ENCODE results near the gene DENND4C.
"Not testable (repeated sequence)": the region's sequence is repeated elsewhere in the genome, so short reads cannot be mapped to it uniquely, and the experiment has no call there.

Gene DENND4C

GRCh38 chr9:19223724-19224123 lies 6.8 kb upstream of the DENND4C start:
- DNase-seq (ENCODE audit: low read depth in 2 of 2, low spot score in 1 of 2): no peak

GRCh38 chr9:19224563-19224962 lies 5.9 kb upstream of the DENND4C start:
- no peak for DNase-seq (ENCODE audit: low read depth in 2 of 2, low spot score in 1 of 2)

GRCh38 chr9:19229595-19230354 lies 718 bp upstream of the DENND4C start:
- peak; percentile 33 to 40 for DNase-seq (ENCODE audit: low read depth in 2 of 2, low spot score in 1 of 2)

DNA sequence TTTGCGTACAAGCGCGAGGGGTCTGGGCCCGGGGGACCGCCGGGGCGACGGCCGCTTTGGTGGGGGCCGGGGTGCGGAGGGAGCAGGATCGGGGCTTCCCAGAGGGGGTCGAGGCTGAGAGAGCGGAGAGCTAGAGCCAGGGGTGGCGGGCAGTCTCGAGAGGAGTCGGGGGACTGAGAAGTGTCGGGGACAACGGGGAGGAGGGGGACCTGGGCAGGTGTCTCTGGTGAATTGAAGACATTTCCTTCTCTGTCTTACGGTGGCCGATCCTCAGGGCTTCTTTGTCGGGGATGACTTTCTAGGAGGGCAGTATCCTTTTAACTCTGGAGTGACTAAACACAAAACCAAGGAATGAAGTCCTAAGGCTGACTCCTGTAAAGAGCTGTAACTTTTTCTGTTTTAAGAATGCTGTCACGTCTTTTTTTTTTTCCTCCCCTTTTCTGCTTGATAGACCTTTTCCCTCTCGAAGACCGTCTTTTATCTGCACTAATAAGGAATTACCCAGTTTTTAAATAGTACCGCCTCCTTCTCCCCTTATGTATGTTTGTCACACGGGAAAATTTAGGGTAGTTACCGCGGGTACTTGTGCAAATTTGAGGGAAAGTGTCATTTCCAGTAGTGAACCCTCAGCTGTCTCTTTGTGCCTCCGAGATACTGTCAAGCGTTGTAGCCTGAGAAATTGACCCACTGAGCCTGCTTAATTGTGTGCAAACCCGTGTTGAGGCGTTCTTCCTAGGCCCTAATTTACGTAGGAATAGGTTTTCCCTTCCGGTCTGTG lies 822 bp downstream of the DENND4C start:
- peak in 1 of 2 donors; percentile 5 for DNase-seq (ENCODE audit: low read depth in 2 of 2, low spot score in 1 of 2)

DNA sequence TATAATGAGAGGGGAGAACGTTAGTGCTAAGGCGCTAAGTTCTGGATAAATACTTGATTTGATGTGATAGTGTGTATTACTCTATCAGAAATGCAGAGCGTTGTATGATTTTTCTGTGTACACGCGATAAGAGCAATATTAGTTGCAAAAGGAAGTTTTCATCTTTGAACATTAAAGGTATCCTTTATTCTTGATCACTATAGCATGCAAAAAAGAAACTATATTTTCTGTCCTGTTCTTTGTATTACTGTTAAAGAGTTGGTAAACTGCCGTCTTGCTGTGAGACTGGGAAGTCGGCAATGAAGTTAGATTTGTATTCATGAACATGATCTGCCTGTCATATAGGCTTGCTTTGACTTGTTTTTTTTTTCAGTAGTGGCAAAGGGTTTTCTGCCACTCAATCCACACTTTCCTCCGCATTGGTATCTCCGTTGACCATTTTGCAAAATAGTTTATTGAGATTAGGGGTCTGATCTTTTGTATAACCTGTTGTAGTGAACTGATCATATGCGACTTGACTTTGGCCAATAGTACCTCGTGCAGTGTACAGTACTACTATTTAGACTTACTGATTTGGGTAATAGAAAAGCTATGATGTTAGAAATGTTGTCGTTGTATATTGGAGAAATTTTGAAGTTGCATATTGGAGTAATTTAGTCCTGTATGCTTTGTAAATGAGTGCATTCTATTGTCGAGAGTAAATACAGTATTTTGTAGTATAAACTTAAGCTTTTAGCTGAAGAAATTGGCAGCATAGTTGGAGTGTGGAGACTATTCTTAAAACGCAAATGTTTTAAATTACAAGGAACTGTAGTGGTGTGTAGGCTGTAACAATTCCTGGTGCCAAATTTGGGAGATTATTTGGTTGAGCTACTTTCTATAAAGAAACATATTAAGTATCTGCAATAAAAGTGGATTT lies 1.7 kb downstream of the DENND4C start:
- DNase-seq (ENCODE audit: low read depth in 2 of 2, low spot score in 1 of 2): no peak

DNA sequence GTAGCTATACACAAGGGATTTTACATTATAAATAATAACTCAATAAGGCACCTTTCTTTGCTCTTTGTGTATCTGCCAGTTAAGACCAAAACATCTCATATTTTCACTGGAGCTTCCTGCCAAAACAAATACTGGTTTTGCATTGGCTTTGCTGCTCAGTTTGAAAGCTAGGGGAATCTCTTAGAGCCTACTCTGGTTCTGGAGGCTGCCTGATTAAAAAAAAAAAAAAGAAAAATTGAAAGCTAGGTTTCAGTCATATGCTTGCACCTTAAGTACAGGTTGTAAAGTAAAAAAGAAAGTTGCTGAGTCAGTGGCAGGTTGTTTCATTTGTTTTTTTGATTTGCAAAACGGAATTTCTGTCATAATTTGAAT lies 2.3 kb downstream of the DENND4C start:
- DNase-seq (ENCODE audit: low read depth in 2 of 2, low spot score in 1 of 2): no peak

- DNase-seq (ENCODE audit: low read depth in 2 of 2, low spot score in 1 of 2): no peak
These were observed 2.9 kb downstream of the DENND4C start for GRCh38 chr9:19233344-19233743.

DNA sequence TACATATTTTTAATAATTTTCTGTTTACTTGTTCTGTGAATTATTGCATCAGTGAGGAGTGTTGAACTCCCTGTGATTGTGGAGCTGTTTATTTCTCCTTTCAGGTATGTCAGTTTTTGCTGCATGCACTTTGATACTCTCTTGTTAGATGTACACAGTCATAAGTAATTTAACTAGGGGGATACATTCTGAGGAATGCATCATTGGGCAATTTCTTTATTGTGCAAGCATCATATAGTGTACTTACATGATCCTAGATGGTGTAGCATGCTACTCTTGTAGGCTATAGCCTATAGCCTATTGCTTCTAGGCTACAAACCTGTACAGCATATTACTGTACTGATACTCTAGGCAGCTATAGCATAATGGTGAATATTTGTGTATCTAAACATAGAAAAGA lies 9.5 kb downstream of the DENND4C start:
- no peak for DNase-seq (ENCODE audit: low read depth in 2 of 2, low spot score in 1 of 2)

DNA sequence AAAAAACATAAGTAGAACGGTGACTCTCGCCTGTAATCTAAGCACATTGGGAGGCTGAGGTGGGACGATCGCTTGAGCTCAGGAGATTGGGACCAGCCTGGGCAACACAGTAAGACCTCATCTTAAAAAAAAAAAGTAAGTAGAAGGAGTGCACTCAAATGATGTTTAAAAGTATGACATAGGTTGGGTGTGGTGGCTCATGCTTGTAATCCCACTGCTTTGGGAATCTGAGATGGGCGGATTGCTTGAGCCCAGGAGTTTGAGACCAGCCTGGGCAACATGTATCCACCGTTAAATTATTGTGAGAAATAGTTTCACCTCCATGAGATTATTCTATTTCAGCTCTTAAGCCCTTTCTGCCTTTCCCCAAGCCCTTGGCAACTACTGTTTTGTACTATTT lies 11.2 kb downstream of the DENND4C start:
- no peak for DNase-seq (ENCODE audit: low read depth in 2 of 2, low spot score in 1 of 2)

DNA sequence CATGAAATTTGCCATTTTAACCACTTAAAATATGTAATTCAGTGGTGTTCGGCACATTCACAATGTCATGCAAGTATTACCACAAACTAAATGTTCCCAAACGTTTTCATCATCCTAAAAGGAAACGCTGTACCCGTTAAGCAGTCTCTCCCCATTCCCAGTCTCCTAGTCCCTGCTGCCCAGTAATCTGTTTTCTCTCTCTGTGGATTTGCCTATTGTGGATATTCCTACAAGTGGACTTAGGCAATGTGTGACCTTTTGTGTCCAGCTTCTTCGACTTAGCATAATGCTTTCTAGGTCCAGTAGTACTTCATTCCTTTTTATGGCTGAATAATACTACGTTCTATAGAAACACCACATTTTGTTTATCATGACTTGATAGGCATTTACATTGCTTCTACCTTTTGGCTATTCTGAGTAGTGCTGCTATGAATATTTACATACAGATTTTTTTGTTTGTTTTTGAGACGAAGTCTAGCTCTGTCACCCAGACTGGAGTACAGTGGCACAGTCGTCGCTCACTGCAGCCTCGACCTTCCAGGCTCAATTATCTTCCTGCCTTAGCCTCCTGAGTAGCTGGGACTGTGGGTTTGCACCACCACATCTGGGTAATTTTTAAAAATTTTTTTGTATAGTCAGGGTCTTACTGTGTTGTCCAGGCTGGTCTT lies 13.0 kb downstream of the DENND4C start:
- no peak for DNase-seq (ENCODE audit: low read depth in 2 of 2, low spot score in 1 of 2)

GRCh38 chr9:19246891-19247290 lies 16.4 kb downstream of the DENND4C start:
- DNase-seq (ENCODE audit: low read depth in 2 of 2, low spot score in 1 of 2): no peak

DNA sequence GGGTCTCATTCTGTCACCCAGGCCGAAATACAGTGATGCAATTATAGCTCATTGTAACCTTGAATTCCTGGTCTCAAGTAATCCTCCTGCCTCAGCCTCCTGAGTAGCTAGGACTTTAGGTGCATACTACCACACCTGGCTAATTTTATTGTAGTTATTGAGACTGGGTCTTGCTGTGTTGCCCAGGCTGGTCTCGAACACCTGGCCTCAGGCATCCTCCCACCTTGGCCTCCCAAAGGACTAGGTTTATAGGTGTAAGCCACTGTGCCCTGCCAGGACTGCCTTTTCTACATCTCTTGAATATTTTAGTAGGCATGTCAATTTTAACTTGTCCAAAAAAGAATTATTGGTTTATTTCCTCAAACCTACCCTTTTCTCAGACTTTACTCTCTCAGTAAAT lies 16.9 kb downstream of the DENND4C start:
- no peak for DNase-seq (ENCODE audit: low read depth in 2 of 2, low spot score in 1 of 2)

DNA sequence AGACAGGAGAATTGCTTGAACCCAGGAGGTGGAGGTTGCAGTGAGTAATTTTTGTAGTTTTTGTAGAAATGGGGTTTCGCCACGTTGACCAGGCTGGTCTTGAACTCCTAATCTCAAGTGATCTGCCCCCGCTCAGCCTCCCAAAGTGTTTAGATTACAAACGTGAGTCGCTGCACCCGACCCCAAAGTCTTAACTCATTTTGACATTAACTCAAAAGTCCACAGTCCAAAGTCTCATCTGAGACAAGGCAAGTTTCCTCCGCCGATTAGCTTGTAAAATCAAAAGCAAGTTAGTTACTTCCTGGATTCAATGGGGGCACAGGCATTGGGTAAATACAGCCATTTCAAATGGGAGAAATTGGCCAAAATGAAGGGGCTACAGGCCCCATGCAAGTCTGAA lies 19.9 kb downstream of the DENND4C start:
- not testable (repeated sequence) for DNase-seq (ENCODE audit: low read depth in 2 of 2, low spot score in 1 of 2)

- not testable (repeated sequence) for DNase-seq (ENCODE audit: low read depth in 2 of 2, low spot score in 1 of 2)
These were observed 20.7 kb downstream of the DENND4C start for GRCh38 chr9:19251203-19251602.

DNA sequence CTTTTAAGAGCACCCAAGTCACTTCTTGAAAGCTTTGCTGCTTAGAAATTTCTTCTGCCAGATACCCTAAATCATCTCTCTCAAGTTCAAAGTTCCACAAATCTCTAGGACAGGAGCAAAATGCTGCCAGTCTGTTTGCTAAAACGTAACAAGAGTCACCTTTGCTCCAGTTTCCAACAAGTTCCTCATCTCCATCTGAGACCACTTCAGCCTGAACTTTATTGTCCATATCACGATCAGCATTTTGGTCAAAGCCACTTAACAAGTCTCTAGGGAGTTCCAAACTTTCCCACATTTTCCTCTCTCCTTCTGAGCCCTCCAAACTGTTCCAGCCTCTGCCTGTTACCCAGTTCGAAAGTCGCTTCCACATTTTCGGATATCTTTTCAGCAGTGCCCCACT lies 21.1 kb downstream of the DENND4C start:
- DNase-seq (ENCODE audit: low read depth in 2 of 2, low spot score in 1 of 2): not testable (repeated sequence)

DNA sequence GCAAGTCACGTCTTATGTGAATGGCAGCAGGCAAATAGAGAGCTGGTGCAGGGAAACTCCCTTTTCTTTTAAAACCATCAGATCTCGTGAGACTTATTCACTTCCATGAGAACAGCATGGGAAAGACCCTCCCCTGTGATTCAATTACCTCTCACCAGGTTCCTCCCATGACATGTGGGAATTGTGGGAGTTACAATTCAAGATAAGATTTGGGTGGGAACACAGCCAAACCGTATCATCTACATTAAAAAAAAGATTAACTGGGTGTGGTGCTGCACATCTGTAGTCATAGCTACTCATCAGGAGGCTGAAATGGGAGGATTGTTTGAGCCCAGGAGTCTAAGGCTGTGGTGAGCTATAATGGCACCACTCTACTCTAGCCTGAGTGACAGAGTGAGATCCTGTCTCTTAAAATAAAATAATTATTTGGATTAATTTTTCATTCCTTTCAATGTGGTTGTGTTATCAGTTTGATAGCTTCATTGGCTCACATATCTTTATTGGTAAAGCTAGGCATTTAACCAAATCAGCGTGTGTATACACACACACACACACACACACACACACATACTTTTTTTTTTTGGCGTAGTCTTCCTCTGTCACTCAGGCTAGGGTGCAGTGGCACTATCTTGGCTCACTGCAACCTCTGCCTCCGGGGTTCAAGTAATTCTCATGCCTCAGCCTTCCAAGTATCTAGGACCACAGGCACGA lies 21.8 kb downstream of the DENND4C start:
- no peak for DNase-seq (ENCODE audit: low read depth in 2 of 2, low spot score in 1 of 2)

DNA sequence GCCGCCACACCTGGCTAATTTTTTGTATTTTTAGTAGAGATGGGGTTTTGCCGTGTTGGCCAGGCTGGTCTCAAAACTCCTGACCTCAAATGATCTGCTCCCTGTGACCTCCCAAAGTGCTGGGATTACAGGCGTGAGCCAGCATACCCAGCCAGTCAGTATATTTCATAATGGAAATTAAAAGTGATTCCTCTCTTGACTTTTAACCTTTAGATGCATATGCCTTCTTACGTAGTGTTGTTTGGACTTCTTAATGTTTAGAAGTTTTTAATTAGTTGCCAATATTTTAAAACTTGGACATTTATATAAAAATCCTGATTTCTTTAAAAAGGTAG lies 22.4 kb downstream of the DENND4C start:
- no peak for DNase-seq (ENCODE audit: low read depth in 2 of 2, low spot score in 1 of 2)

DNA sequence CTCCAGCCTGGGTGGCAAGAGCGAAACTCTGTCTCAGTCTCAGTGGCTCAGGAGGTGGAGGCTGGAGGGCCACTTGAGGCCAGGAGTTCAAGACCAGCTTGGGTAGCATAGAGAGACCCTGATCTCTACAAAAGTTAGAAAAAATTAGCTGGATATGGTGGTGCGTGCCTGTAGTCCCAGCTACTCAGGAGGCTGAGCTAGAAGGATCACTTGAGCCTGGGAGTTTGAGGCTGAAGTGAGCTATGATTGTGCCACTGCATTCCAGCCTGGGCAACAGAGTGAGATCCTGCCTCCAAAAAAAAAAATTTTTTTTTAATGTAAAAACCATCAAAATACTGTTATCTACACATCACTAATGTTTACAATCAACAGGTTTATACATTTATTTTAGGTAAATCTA lies 24.6 kb downstream of the DENND4C start:
- DNase-seq (ENCODE audit: low read depth in 2 of 2, low spot score in 1 of 2): no peak

DNA sequence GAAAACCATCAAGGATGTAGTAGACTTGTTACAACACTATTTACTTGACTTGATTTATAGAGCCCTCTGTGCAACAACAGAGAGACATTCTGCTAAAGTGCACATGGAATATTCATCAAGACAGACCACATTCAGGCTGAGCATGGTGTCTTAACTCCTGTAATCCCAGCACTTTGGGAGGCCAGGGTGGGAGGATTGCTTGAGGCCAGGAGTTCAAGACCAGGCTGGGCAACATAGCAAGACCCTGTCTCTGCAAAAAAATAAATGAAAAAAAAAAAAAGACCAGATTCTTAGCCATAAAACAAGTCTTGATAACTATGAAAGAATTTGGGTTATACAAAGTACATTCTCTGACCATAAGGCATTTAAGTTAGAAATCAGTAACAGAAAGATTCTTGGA lies 25.3 kb downstream of the DENND4C start:
- no peak for DNase-seq (ENCODE audit: low read depth in 2 of 2, low spot score in 1 of 2)

DNA sequence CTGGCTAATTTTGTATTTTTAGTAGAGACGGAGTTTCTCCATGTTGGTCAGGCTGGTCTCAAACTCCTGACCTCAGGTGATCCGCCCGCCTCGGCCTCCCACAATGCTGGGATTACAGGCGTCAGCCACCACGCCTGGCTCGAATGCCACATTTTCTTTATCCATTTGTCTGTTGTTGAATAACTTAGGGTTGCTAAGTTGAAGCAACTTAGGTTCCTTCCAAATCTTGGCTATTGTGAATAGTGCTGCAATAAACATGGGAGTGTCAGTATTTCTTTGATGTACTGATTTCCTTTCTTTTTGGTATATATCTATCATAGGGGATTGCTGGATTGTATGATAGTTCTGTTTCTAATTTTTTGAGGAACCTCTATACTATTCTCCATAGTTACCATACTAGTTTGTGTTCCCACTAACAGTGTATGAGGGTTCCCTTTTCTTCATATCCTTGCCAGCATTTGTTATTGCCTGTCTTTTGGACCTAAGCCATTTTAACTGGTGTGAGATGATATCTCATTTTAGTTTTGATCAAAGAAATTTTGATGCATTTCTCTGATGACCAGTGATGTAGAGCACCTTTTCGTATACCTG lies 29.3 kb downstream of the DENND4C start:
- not testable (repeated sequence) for DNase-seq (ENCODE audit: low read depth in 2 of 2, low spot score in 1 of 2)
